PC-3 (cell line): Measurements from ENCODE around the gene PRUNE1. TPM values are rescaled to one million over a fixed set of nuclear protein-coding genes. Genes with fewer than 3 reads are reported as not detected.

Experiments
- ATAC-seq: fragments of 200-7000 bp; cut with Tn5 transposase; 2 replicates; pipeline ENCODE4 v1.9.1; 2020; ENCODE audit warnings: mild to moderate bottlenecking, moderate library complexity
- BruUV-seq: library from RNA; stranded (reverse); fragments of 400-500 nt; replicated peaks from 2 replicates; lab custom pipeline; 2021; lab: Mats Ljungman, UMichigan
- CTCF ChIA-PET: fragments of 300-600 bp; sonication (Branson Sonifier 250); formaldehyde crosslinking; loops from one replicate; lab custom pipeline; 2022; ENCODE audit warnings: antibody characterized with exemption; lab: Charles Lee
- POLR2A ChIA-PET: fragments of 300-600 bp; sonication (Branson Sonifier 250); formaldehyde crosslinking; loops from one replicate; lab custom pipeline; 2022; ENCODE audit warnings: antibody characterized with exemption; ENCODE audit not compliant: unreplicated experiment; lab: Charles Lee
- DNase-seq: peaks from one replicate; pipeline ENCODE4 v3.0.0-alpha.2; 2015
- H2AFZ ChIP-seq: fragments of 300-600 bp; sonication (generic); 2 replicates; pipeline ENCODE4 v1.6.0; 2016; ENCODE audit warnings: antibody characterized with exemption, low read length
- H3F3A ChIP-seq: fragments of 300-600 bp; sonication (generic); one replicate; pipeline ENCODE4 v1.6.0; 2017; ENCODE audit warnings: antibody characterized with exemption, low read length, control low read depth, mild to moderate bottlenecking; ENCODE audit not compliant: unreplicated experiment
- H3K27ac ChIP-seq: fragments of 300-600 bp; sonication (generic); 2 replicates; pipeline ENCODE4 v1.5.1; 2016; ENCODE audit warnings: mild to moderate bottlenecking, low read length
- H3K27me3 ChIP-seq: fragments of 300-600 bp; sonication (generic); 2 replicates; pipeline ENCODE4 v1.6.1; 2016; ENCODE audit warnings: low read length, mixed read lengths
- H3K36me3 ChIP-seq: fragments of 300-600 bp; sonication (generic); 2 replicates; pipeline ENCODE4 v1.6.1; 2016; ENCODE audit warnings: low read depth, mixed run types, low read length, mixed read lengths
- H3K4me1 ChIP-seq: fragments of 300-600 bp; sonication (generic); 2 replicates; pipeline ENCODE4 v1.5.1; 2016; ENCODE audit warnings: low read length; ENCODE audit not compliant: insufficient read depth
- H3K4me2 ChIP-seq: fragments of 300-600 bp; sonication (generic); 2 replicates; pipeline ENCODE4 v1.6.0; 2016; ENCODE audit warnings: low read length
- H3K4me3 ChIP-seq: fragments of 300-600 bp; sonication (generic); 2 replicates; pipeline ENCODE4 v1.5.1; 2016; ENCODE audit warnings: mild to moderate bottlenecking, low read length, mixed read lengths
- H3K79me2 ChIP-seq: fragments of 300-600 bp; sonication (generic); 2 replicates; pipeline ENCODE4 v1.6.1; 2017; ENCODE audit warnings: low read length, mixed read lengths
- H3K9ac ChIP-seq: fragments of 300-600 bp; sonication (generic); 2 replicates; pipeline ENCODE4 v1.6.0; 2016; ENCODE audit warnings: mild to moderate bottlenecking, low read length
- H3K9me2 ChIP-seq: fragments of 300-600 bp; sonication (generic); replicated peaks from 2 replicates; pipeline ENCODE4 v1.6.1; 2016; ENCODE audit warnings: mixed run types, low read length, mixed read lengths
- H3K9me3 ChIP-seq: fragments of 300-600 bp; sonication (generic); 2 replicates; pipeline ENCODE4 v1.6.1; 2016; ENCODE audit warnings: low read length, mixed read lengths
- H4K20me1 ChIP-seq: fragments of 300-600 bp; sonication (generic); 2 replicates; pipeline ENCODE4 v1.6.1; 2016; ENCODE audit warnings: low read length, mixed read lengths
- EZH2 ChIP-seq: fragments of 300-600 bp; sonication (generic); IDR thresholded peaks from one replicate; pipeline ENCODE4 v1.6.1; 2017; ENCODE audit warnings: antibody characterized with exemption, mild to moderate bottlenecking, low read length; ENCODE audit not compliant: unreplicated experiment
- EZH2phosphoT487 ChIP-seq: fragments of 300-600 bp; sonication (generic); IDR thresholded peaks from 2 replicates; pipeline ENCODE4 v1.6.1; 2018; ENCODE audit warnings: mild to moderate bottlenecking, antibody characterized with exemption, low read length, borderline replicate concordance
- intact Hi-C: fragments of 100-400 bp; cut with micrococcal nuclease; formaldehyde crosslinking; loops from 2 replicates; pipeline ENCODE4 v1.9.0; 2023
- total RNA-seq: library from RNA; depleted of rRNA; stranded (reverse); fragments of >200 nt; gene quantifications from 2 replicates; pipeline ENCODE4 v1.2.3, GENCODE V29; 2014
- TF ChIP-seq, protein P1 (sequence below): fragments of 300-600 bp; sonication (generic); conservative IDR thresholded peaks from 2 replicates; pipeline ENCODE4 v1.5.1; 2017; ENCODE audit warnings: antibody characterized with exemption, low read depth, mild to moderate bottlenecking, low read length

The PRUNE1 gene
- total RNA-seq, 1 experiment from 2014 or later = 20.3 TPM

DNA sequence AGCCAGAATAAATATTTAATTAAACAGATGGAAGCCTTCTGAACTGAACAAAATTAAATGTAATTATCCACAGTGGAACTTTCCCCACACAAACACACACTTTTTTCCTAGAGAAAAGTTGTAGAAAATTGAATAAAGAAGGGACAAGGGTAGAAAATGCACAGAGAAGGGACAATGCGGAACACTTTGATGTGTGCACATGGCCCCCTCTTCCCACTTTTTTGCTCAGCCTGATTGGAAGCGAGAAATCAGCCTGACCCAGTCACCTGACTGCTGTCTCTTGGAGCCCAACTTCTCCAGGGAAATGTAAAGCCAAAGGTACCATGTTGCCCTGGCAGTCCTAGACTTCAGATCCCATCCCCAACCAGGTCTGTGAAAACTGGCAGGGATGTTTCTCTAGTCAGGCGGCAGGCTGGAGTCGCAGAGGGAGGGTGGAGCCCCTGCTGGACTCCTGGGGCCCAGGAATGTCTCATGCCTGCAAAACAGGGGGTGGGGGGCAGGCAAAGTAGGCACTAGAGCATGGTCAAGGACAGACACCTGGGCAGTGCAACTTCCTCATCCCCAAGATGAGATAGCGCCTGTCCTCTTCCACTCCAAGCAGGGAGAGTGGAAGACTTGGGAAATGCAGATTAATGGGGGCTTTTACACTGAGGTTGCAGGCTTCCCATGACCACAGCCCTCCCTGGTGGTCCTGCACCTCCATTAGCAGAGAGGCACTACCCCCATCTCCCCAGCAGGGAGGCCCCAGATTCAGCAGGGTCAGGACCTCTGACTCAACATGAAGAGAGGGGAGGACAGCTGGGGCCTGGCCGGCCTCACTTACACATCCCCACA, 36.4 kb upstream of the PRUNE1 start:
- intact Hi-C loops = loop anchor here (2.0 kb wide), 1 partner anchor 15 kb away; no protein-coding TSS in a partner anchor
- peaks cover 23% of the 10 kb centered on the region for H3K36me3 ChIP-seq
- H3K27ac ChIP-seq = no peak overlapping the region
- ATAC-seq (no peak), DNase-seq (no peak)
- POLR2A ChIA-PET = no interaction called here
- H2AFZ ChIP-seq = no peak overlapping the region
- peak overlapping the region; percentile 99 for H3K4me2 ChIP-seq
- peak overlapping the region; percentile 90 for H3K4me3 ChIP-seq
- no peaks in the 10 kb centered on the region for H3K9me2 ChIP-seq
- H3K27me3 ChIP-seq = no peaks in the 10 kb centered on the region
- TF ChIP-seq EZH2phosphoT487 (no peak), EZH2 (no peak)
- TF ChIP-seq, protein P1, sequence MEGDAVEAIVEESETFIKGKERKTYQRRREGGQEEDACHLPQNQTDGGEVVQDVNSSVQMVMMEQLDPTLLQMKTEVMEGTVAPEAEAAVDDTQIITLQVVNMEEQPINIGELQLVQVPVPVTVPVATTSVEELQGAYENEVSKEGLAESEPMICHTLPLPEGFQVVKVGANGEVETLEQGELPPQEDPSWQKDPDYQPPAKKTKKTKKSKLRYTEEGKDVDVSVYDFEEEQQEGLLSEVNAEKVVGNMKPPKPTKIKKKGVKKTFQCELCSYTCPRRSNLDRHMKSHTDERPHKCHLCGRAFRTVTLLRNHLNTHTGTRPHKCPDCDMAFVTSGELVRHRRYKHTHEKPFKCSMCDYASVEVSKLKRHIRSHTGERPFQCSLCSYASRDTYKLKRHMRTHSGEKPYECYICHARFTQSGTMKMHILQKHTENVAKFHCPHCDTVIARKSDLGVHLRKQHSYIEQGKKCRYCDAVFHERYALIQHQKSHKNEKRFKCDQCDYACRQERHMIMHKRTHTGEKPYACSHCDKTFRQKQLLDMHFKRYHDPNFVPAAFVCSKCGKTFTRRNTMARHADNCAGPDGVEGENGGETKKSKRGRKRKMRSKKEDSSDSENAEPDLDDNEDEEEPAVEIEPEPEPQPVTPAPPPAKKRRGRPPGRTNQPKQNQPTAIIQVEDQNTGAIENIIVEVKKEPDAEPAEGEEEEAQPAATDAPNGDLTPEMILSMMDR = no peak
- peaks cover 1% of the 10 kb centered on the region for H3F3A ChIP-seq
- peaks cover 35% of the 10 kb centered on the region for H3K4me1 ChIP-seq
- no TSS peak for BruUV-seq
- H3K9me3 ChIP-seq = no peaks in the 10 kb centered on the region
- no peak overlapping the region for H3K9ac ChIP-seq
- peaks cover 26% of the 10 kb centered on the region for H4K20me1 ChIP-seq
- CTCF ChIA-PET = no interaction called here
- peaks cover 63% of the 10 kb centered on the region for H3K79me2 ChIP-seq

DNA sequence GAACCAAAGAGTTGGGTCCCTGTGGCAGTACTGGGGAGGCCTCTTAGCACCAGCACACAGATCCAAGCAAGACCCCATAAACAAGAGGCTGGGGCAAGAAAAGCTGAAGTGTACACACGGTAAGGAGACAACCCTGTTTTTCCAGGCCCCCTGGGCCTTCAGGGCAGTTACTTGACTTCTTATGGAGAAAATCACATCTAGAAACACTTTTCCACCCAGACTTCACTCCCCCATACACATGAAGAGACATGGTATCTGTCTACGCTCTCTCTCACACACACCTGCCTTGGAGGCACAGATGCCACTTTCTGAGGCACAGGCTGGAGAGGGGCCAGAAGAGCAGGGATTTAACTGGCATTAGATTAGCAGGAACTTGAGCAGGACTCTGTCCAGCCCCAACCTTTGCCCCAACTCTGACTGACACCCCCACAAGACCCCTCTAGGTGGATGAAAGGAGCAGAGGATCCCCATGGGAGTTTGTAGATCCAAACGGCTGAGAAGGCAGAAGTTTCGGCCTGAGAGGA, 35.8 kb upstream of the PRUNE1 start:
- BruUV-seq = TSS peak; percentile 27
- H3K9me2 ChIP-seq = no peaks in the 10 kb centered on the region
- H3F3A ChIP-seq = peaks cover 4% of the 10 kb centered on the region
- peak overlapping the region; percentile 90 for H3K4me3 ChIP-seq
- H3K4me1 ChIP-seq = peaks cover 42% of the 10 kb centered on the region
- no peak for ATAC-seq
- ChIA-PET POLR2A (interaction anchor here (1.2 kb wide), 1 partner anchor 14 kb away, joined by 3 read pairs; no protein-coding TSS in a partner anchor), CTCF (no interaction called here)
- no peak overlapping the region for H2AFZ ChIP-seq
- no peaks in the 10 kb centered on the region for H3K9me3 ChIP-seq
- H3K79me2 ChIP-seq = peaks cover 63% of the 10 kb centered on the region
- peaks cover 26% of the 10 kb centered on the region for H4K20me1 ChIP-seq
- no peaks in the 10 kb centered on the region for H3K27me3 ChIP-seq
- no peak for TF ChIP-seq EZH2
- no peak for TF ChIP-seq EZH2phosphoT487
- TF ChIP-seq, protein P1 = no peak
- DNase-seq = no peak
- intact Hi-C loops = no loop called here
- H3K4me2 ChIP-seq = peak overlapping the region; percentile 99
- H3K27ac ChIP-seq = no peak overlapping the region
- peak overlapping the region; percentile 93; the same call in 1 of the 2 replicates for H3K9ac ChIP-seq
- H3K36me3 ChIP-seq = peaks cover 16% of the 10 kb centered on the region
